Astrocyte (in vitro differentiated cells and primary cell): ENCODE results near the gene SLC5A1.
"Not testable (repeated sequence)": the region's sequence is repeated elsewhere in the genome, so short reads cannot be mapped to it uniquely, and the experiment has no call there.

Experiments
- CTCF ChIP-seq: IDR thresholded peaks from 2 replicates; pipeline ENCODE4 v1.5.1; 2011; ENCODE audit warnings: low read depth, mild to moderate bottlenecking, inconsistent platforms, low read length, moderate library complexity; ENCODE audit not compliant: insufficient read depth
- EZH2 ChIP-seq: IDR thresholded peaks from 2 replicates; pipeline ENCODE4 v1.6.1; 2012; ENCODE audit warnings: mild to moderate bottlenecking, low read length, inconsistent platforms; ENCODE audit not compliant: insufficient read depth

- TF ChIP-seq CTCF, EZH2: not testable (repeated sequence)
Observed at GRCh38 chr22:32154727-32155126, 111.7 kb downstream of the SLC5A1 start.
